Smooth muscle cell (in vitro differentiated cells): ENCODE results near the gene KPNA3. TPM values are rescaled to one million over a fixed set of nuclear protein-coding genes. Genes with fewer than 3 reads are reported as not detected.

Experiments
- DNase-seq: peaks from one replicate; lab custom pipeline; 2025; ENCODE audit not compliant: unreplicated experiment; lab: John Stamatoyannopoulos, UW
- H2AFZ ChIP-seq: fragments of 200-600 bp; sonication (generic); 2 replicates; pipeline ENCODE4 v1.6.0; 2016; ENCODE audit warnings: antibody characterized with exemption, low read depth, mild to moderate bottlenecking
- H3F3A ChIP-seq: fragments of 200-600 bp; sonication (generic); 2 replicates; pipeline ENCODE4 v1.6.0; 2017; ENCODE audit warnings: antibody characterized with exemption, low read depth
- H3K27ac ChIP-seq: fragments of 200-600 bp; sonication (generic); 2 replicates; pipeline ENCODE4 v1.5.1; 2016; ENCODE audit warnings: low read depth, mild to moderate bottlenecking
- H3K27me3 ChIP-seq: fragments of 200-600 bp; sonication (generic); 2 replicates; pipeline ENCODE4 v1.6.1; 2016; ENCODE audit warnings: low read depth, mild to moderate bottlenecking
- H3K36me3 ChIP-seq: fragments of 200-600 bp; sonication (generic); 2 replicates; pipeline ENCODE4 v1.5.1; 2016; ENCODE audit warnings: low read depth
- H3K4me1 ChIP-seq: fragments of 200-600 bp; sonication (generic); 2 replicates; pipeline ENCODE4 v1.5.1; 2016; ENCODE audit warnings: low read depth
- H3K4me2 ChIP-seq: fragments of 200-600 bp; sonication (generic); 2 replicates; pipeline ENCODE4 v1.6.0; 2016; ENCODE audit warnings: mild to moderate bottlenecking
- H3K4me3 ChIP-seq: fragments of 200-600 bp; sonication (generic); 2 replicates; pipeline ENCODE4 v1.5.1; 2016; ENCODE audit warnings: mild to moderate bottlenecking
- H3K79me2 ChIP-seq: fragments of 200-600 bp; sonication (generic); 2 replicates; pipeline ENCODE4 v1.6.0; 2016; ENCODE audit warnings: low read depth, mild to moderate bottlenecking
- H3K9ac ChIP-seq: fragments of 200-600 bp; sonication (generic); 2 replicates; pipeline ENCODE4 v1.6.0; 2016; ENCODE audit warnings: low read depth
- H3K9me3 ChIP-seq: fragments of 200-600 bp; sonication (generic); replicated peaks from 2 replicates; pipeline ENCODE4 v1.5.1; 2016; ENCODE audit warnings: low read depth
- H4K20me1 ChIP-seq: fragments of 200-600 bp; sonication (generic); 2 replicates; pipeline ENCODE4 v1.6.0; 2016; ENCODE audit warnings: low read depth
- CTCF ChIP-seq: fragments of 200-600 bp; sonication (generic); IDR thresholded peaks from 2 replicates; pipeline ENCODE4 v1.5.1; 2017; ENCODE audit warnings: borderline replicate concordance, mild to moderate bottlenecking, antibody characterized with exemption; ENCODE audit not compliant: insufficient read depth, poor library complexity, severe bottlenecking
- WGBS: methylation state at CpG from one replicate; pipeline ENCODE4 v1.1.7; 2016; ENCODE audit warnings: low lambda C conversion rate; 5-methylcytosine and 5-hydroxymethylcytosine counted together
- polyA plus RNA-seq: library from polyadenylated mRNA; unstranded; fragments of >200 nt; fragmentation: Nextera tagmentation; extraction: Ambion mirVana; gene quantifications from 2 replicates; pipeline ENCODE4 v1.2.1, GENCODE V29; 2016
- total RNA-seq: library from RNA; depleted of rRNA; stranded (reverse); fragments of >200 nt; gene quantifications from 2 replicates; pipeline ENCODE4 v1.2.3, GENCODE V29; 2014

The KPNA3 gene
- total and polyA plus RNA-seq, 2 experiments from 2014 or later: 22.7 to 38.9 TPM

GRCh38 chr13:49694446-49694845 is 98.0 kb downstream of the KPNA3 start:
- H2AFZ ChIP-seq: no peak overlapping the region
- DNase-seq: no peak
- peaks cover 11% of the 10 kb centered on the region for H3K79me2 ChIP-seq
- WGBS: 86% methylated on average over 1 of the region's 1 CpG
- no peaks in the 10 kb centered on the region for H3K9me3 ChIP-seq
- no peak for TF ChIP-seq CTCF
- no peaks in the 10 kb centered on the region for H3K4me1 ChIP-seq
- no peaks in the 10 kb centered on the region for H3K27me3 ChIP-seq
- no peaks in the 10 kb centered on the region for H3K36me3 ChIP-seq
- no peaks in the 10 kb centered on the region for H4K20me1 ChIP-seq
- peaks cover 9% of the 10 kb centered on the region for H3F3A ChIP-seq
- H3K9ac ChIP-seq: no peak overlapping the region
- no peak overlapping the region for H3K4me3 ChIP-seq
- H3K4me2 ChIP-seq: no peak overlapping the region
- no peak overlapping the region for H3K27ac ChIP-seq

DNA sequence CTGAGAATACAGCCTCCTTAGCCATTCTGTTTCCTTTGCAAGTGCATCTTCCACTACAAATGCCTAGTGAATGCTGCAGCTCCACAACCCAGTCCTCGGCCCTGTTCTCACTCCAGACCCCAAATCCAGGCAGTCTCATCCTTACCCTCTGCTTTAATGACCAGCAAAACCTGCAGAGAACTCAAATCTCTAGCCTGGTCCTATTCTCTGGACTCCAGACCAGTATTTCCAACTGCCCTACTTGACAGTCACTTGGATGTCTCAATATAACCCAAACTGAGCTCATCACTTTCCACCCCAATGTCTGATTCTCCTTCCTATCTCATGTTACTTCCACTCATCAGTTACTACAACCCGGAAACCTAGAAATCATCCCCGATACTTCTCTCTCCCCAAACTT is 98.6 kb downstream of the KPNA3 start:
- Histone ChIP-seq H3K36me3 (no peaks in the 10 kb centered on the region), H3F3A (peaks cover 9% of the 10 kb centered on the region), H3K4me2 (no peak overlapping the region), H3K4me3 (no peak overlapping the region), H3K9ac (no peak overlapping the region), H3K79me2 (peaks cover 17% of the 10 kb centered on the region), H3K27me3 (no peaks in the 10 kb centered on the region), H2AFZ (no peak overlapping the region), H3K4me1 (no peaks in the 10 kb centered on the region), H3K9me3 (no peaks in the 10 kb centered on the region), H3K27ac (peak overlapping the region; percentile 16), H4K20me1 (no peaks in the 10 kb centered on the region)
- no peak for DNase-seq
- WGBS: 83% methylated on average over 3 of the region's 3 CpGs
- no peak for TF ChIP-seq CTCF

GRCh38 chr13:49693191-49693733 is 99.2 kb downstream of the KPNA3 start:
- peak overlapping the region; percentile 16 for H3K27ac ChIP-seq
- DNase-seq: no peak
- WGBS: 76% methylated on average over 4 of the region's 4 CpGs
- no peak overlapping the region for H3K4me3 ChIP-seq
- no peaks in the 10 kb centered on the region for H3K27me3 ChIP-seq
- H3K9ac ChIP-seq: no peak overlapping the region
- no peaks in the 10 kb centered on the region for H3K36me3 ChIP-seq
- H4K20me1 ChIP-seq: no peaks in the 10 kb centered on the region
- H3F3A ChIP-seq: peaks cover 9% of the 10 kb centered on the region
- no peak overlapping the region for H2AFZ ChIP-seq
- peaks cover 21% of the 10 kb centered on the region for H3K79me2 ChIP-seq
- H3K4me2 ChIP-seq: no peak overlapping the region
- TF ChIP-seq CTCF: no peak
- H3K4me1 ChIP-seq: no peaks in the 10 kb centered on the region
- H3K9me3 ChIP-seq: no peaks in the 10 kb centered on the region
